CD4-positive, alpha-beta memory T cell (primary cell): ENCODE data around the gene GNAL. TPM values are rescaled to one million over a fixed set of nuclear protein-coding genes. Genes with fewer than 3 reads are reported as not detected.
"Not testable (repeated sequence)": the region's sequence is repeated elsewhere in the genome, so short reads cannot be mapped to it uniquely, and the experiment has no call there.

Source experiments
- CTCF ChIA-PET: fragments of 350-600 bp; sonication (Branson Sonifier 250); formaldehyde crosslinking; loops from one replicate; lab custom pipeline; 2021; ENCODE audit warnings: inconsistent platforms; ENCODE audit not compliant: partially characterized antibody; lab: Charles Lee
- POLR2A ChIA-PET: fragments of 350-600 bp; sonication (Branson Sonifier 250); formaldehyde crosslinking; loops from one replicate; lab custom pipeline; 2021; ENCODE audit not compliant: partially characterized antibody; lab: Charles Lee
- DNase-seq, 5 donors: peaks; one replicate each; pipeline versions ENCODE4 v3.0.0 to v3.0.0-alpha.2; 2020 to 2022; ENCODE audit warnings: mixed read lengths in 1 of 5
- H3K27ac ChIP-seq: one replicate; pipeline ENCODE4 v1.7.0; 2013; ENCODE audit warnings: low read depth, low read length
- H3K27me3 ChIP-seq: 2 replicates; pipeline ENCODE4 v1.7.0; 2013; ENCODE audit warnings: mild to moderate bottlenecking, low read length, moderate library complexity; ENCODE audit not compliant: insufficient read depth
- H3K36me3 ChIP-seq: 2 replicates; pipeline ENCODE4 v1.7.0; 2013; ENCODE audit warnings: mild to moderate bottlenecking, low read length, moderate library complexity; ENCODE audit not compliant: insufficient read depth
- H3K4me1 ChIP-seq: 2 replicates; pipeline ENCODE4 v1.7.0; 2013; ENCODE audit warnings: mild to moderate bottlenecking, low read length, moderate library complexity; ENCODE audit not compliant: insufficient read depth
- H3K4me3 ChIP-seq, 2 donors: one replicate each; pipeline ENCODE4 v1.7.0; 2013; ENCODE audit warnings: low read length in 2 of 2, mild to moderate bottlenecking in 1 of 2
- H3K9me3 ChIP-seq, 2 donors: one replicate each; pipeline ENCODE4 v1.7.0; 2013; ENCODE audit warnings: low read length in 2 of 2, control low read depth in 1 of 2; ENCODE audit not compliant: control insufficient read depth in 1 of 2
- H3K27ac Mint-ChIP-seq, 7 donors: one replicate each; pipeline ENCODE4 v1.8.0; 2020 to 2021; ENCODE audit warnings: mixed read lengths in 7 of 7, mild to moderate bottlenecking in 6 of 7, inconsistent platforms in 3 of 7, moderate library complexity in 3 of 7
- H3K27me3 Mint-ChIP-seq, 2 donors: one replicate each; pipeline ENCODE4 v1.8.0; 2020 to 2021; ENCODE audit warnings: mixed read lengths in 2 of 2
- H3K36me3 Mint-ChIP-seq, 2 donors: one replicate each; pipeline ENCODE4 v1.8.0; 2020 to 2021; ENCODE audit warnings: mixed read lengths in 2 of 2, inconsistent platforms in 1 of 2, mild to moderate bottlenecking in 1 of 2
- H3K4me1 Mint-ChIP-seq, 4 donors: one replicate each; pipeline ENCODE4 v1.8.0; 2020 to 2021; ENCODE audit warnings: mixed read lengths in 4 of 4, mild to moderate bottlenecking in 1 of 4
- H3K4me3 Mint-ChIP-seq, 8 donors: one replicate each; pipeline ENCODE4 v1.8.0; 2020 to 2021; ENCODE audit warnings: mixed read lengths in 8 of 8, mild to moderate bottlenecking in 7 of 8, moderate library complexity in 6 of 8, inconsistent platforms in 3 of 8
- H3K9me3 Mint-ChIP-seq, 8 donors: one replicate each; pipeline ENCODE4 v1.8.0; 2020 to 2021; ENCODE audit warnings: mixed read lengths in 8 of 8, mild to moderate bottlenecking in 5 of 8, inconsistent platforms in 3 of 8, moderate library complexity in 1 of 8
- intact Hi-C: fragments of 100-400 bp; cut with micrococcal nuclease; formaldehyde crosslinking; loops from one replicate; pipeline ENCODE4 v1.15.1; 2023
- polyA plus RNA-seq, 2 donors: library from polyadenylated mRNA; unstranded; fragments of 300-500 nt; fragmentation: Illumina TruSeq; gene quantifications; one replicate each; pipeline ENCODE4 v1.2.3, GENCODE V29; 2021
- total RNA-seq, 2 experiments: library from RNA; stranded (reverse); gene quantifications; one replicate each; pipeline ENCODE4 v1.2.3, GENCODE V29; 2021

Gene GNAL
- total and polyA plus RNA-seq, 4 experiments from 2014 or later = 0.20 to 0.33 (median 0.26) TPM; not detected in 1

GRCh38 chr18:11696451-11696850 is 7.4 kb downstream of the GNAL start:
- no peaks in the 10 kb centered on the region for H3K36me3 Mint-ChIP-seq
- no peaks in the 10 kb centered on the region for H3K4me1 Mint-ChIP-seq
- no peak overlapping the region for H3K27ac Mint-ChIP-seq
- H3K9me3 ChIP-seq = no peaks in the 10 kb centered on the region
- no peak for DNase-seq
- POLR2A ChIA-PET = no interaction called here
- H3K27me3 Mint-ChIP-seq = peaks cover 20 to 27% of the 10 kb centered on the region in 2 donors
- no peaks in the 10 kb centered on the region for H3K4me1 ChIP-seq
- CTCF ChIA-PET = no interaction called here
- peaks cover 3% of the 10 kb centered on the region for H3K27me3 ChIP-seq
- H3K9me3 Mint-ChIP-seq = peaks cover 0 to 5% (median 0%) of the 10 kb centered on the region in 8 donors
- H3K36me3 ChIP-seq = no peaks in the 10 kb centered on the region
- no peak overlapping the region for H3K27ac ChIP-seq
- intact Hi-C loops = no loop called here
- no peak overlapping the region for H3K4me3 ChIP-seq
- no peak overlapping the region for H3K4me3 Mint-ChIP-seq

- POLR2A ChIA-PET = no interaction called here
- Mint-ChIP-seq H3K27me3 (peaks cover 9% of the 10 kb centered on the region in 2 donors), H3K9me3 (peaks cover 0 to 2% (median 0%) of the 10 kb centered on the region in 8 donors), H3K36me3 (no peaks in the 10 kb centered on the region), H3K27ac (no peak overlapping the region), H3K4me1 (no peaks in the 10 kb centered on the region), H3K4me3 (no peak overlapping the region)
- H3K27me3 ChIP-seq = no peaks in the 10 kb centered on the region
- DNase-seq = no peak
- no peaks in the 10 kb centered on the region for H3K36me3 ChIP-seq
- intact Hi-C loops = no loop called here
- no peak overlapping the region for H3K27ac ChIP-seq
- CTCF ChIA-PET = no interaction called here
- no peak overlapping the region for H3K4me3 ChIP-seq
- no peaks in the 10 kb centered on the region for H3K9me3 ChIP-seq
- H3K4me1 ChIP-seq = no peaks in the 10 kb centered on the region
Observed at GRCh38 chr18:11700876-11701275, 11.8 kb downstream of the GNAL start.

GRCh38 chr18:11710578-11710977 is 21.5 kb downstream of the GNAL start:
- H3K9me3 ChIP-seq = no peaks in the 10 kb centered on the region
- no peaks in the 10 kb centered on the region for H3K4me1 Mint-ChIP-seq
- intact Hi-C loops = no loop called here
- POLR2A ChIA-PET = no interaction called here
- H3K27me3 ChIP-seq = no peaks in the 10 kb centered on the region
- H3K27ac Mint-ChIP-seq = no peak overlapping the region
- H3K27me3 Mint-ChIP-seq = peaks cover 15 to 18% of the 10 kb centered on the region in 2 donors
- H3K4me3 Mint-ChIP-seq = no peak overlapping the region
- H3K36me3 Mint-ChIP-seq = no peaks in the 10 kb centered on the region
- H3K9me3 Mint-ChIP-seq = peaks cover 0 to 8% (median 3%) of the 10 kb centered on the region in 8 donors
- H3K27ac ChIP-seq = no peak overlapping the region
- CTCF ChIA-PET = interaction anchor here (1.1 kb wide), 1 partner anchor 10 kb away, joined by 4 read pairs; no protein-coding TSS in a partner anchor
- DNase-seq = no peak
- no peaks in the 10 kb centered on the region for H3K36me3 ChIP-seq
- H3K4me1 ChIP-seq = no peaks in the 10 kb centered on the region
- no peak overlapping the region for H3K4me3 ChIP-seq

GRCh38 chr18:11713756-11714155 is 24.7 kb downstream of the GNAL start:
- H3K27ac Mint-ChIP-seq = no peak overlapping the region

GRCh38 chr18:11714244-11714918 is 25.3 kb downstream of the GNAL start:
- Histone ChIP-seq H3K36me3 (no peaks in the 10 kb centered on the region), H3K27me3 (no peaks in the 10 kb centered on the region), H3K27ac (no peak overlapping the region), H3K9me3 (no peaks in the 10 kb centered on the region), H3K4me1 (no peaks in the 10 kb centered on the region), H3K4me3 (no peak overlapping the region)
- peaks cover 0 to 8% (median 0%) of the 10 kb centered on the region in 8 donors for H3K9me3 Mint-ChIP-seq
- ChIA-PET CTCF (no interaction called here), POLR2A (no interaction called here)
- H3K4me3 Mint-ChIP-seq = no peak overlapping the region
- DNase-seq = no peak
- no peaks in the 10 kb centered on the region for H3K36me3 Mint-ChIP-seq
- no peak overlapping the region for H3K27ac Mint-ChIP-seq
- H3K4me1 Mint-ChIP-seq = no peaks in the 10 kb centered on the region
- H3K27me3 Mint-ChIP-seq = peaks cover 16 to 18% of the 10 kb centered on the region in 2 donors
- intact Hi-C loops = no loop called here

More at GRCh38 chr18:11713756-11714155, 24.7 kb downstream of the GNAL start:
- Histone ChIP-seq H3K36me3 (no peaks in the 10 kb centered on the region), H3K4me3 (no peak overlapping the region), H3K9me3 (no peaks in the 10 kb centered on the region), H3K27me3 (no peaks in the 10 kb centered on the region), H3K27ac (no peak overlapping the region), H3K4me1 (no peaks in the 10 kb centered on the region)
- H3K4me1 Mint-ChIP-seq = no peaks in the 10 kb centered on the region
- intact Hi-C loops = no loop called here
- peaks cover 0 to 8% (median 3%) of the 10 kb centered on the region in 8 donors for H3K9me3 Mint-ChIP-seq
- CTCF ChIA-PET = no interaction called here
- H3K4me3 Mint-ChIP-seq = no peak overlapping the region
- POLR2A ChIA-PET = no interaction called here
- DNase-seq = no peak
- H3K36me3 Mint-ChIP-seq = no peaks in the 10 kb centered on the region
- H3K27me3 Mint-ChIP-seq = peaks cover 16 to 18% of the 10 kb centered on the region in 2 donors

- H3K27me3 Mint-ChIP-seq = peaks cover 11 to 16% of the 10 kb centered on the region in 2 donors
- H3K27ac Mint-ChIP-seq, H3K4me3 Mint-ChIP-seq, intact Hi-C loops, H3K27ac ChIP-seq, CTCF ChIA-PET, H3K36me3 ChIP-seq, DNase-seq, H3K9me3 Mint-ChIP-seq, H3K4me1 ChIP-seq, POLR2A ChIA-PET, H3K36me3 Mint-ChIP-seq, H3K9me3 ChIP-seq, H3K27me3 ChIP-seq, H3K4me1 Mint-ChIP-seq, H3K4me3 ChIP-seq: not testable (repeated sequence)
Observed at GRCh38 chr18:11716767-11717315, 27.8 kb downstream of the GNAL start.

- no peak for DNase-seq
- ChIA-PET POLR2A (no interaction called here), CTCF (no interaction called here)
- no peaks in the 10 kb centered on the region for H3K9me3 Mint-ChIP-seq
- no peaks in the 10 kb centered on the region for H3K27me3 ChIP-seq
- no peak overlapping the region for H3K27ac Mint-ChIP-seq
- no peaks in the 10 kb centered on the region for H3K36me3 Mint-ChIP-seq
- no peak overlapping the region for H3K4me3 Mint-ChIP-seq
- intact Hi-C loops = no loop called here
- no peaks in the 10 kb centered on the region for H3K36me3 ChIP-seq
- no peak overlapping the region for H3K4me3 ChIP-seq
- H3K9me3 ChIP-seq = no peaks in the 10 kb centered on the region
- peaks cover 5 to 11% of the 10 kb centered on the region in 2 donors for H3K27me3 Mint-ChIP-seq
- no peaks in the 10 kb centered on the region for H3K4me1 ChIP-seq
- H3K4me1 Mint-ChIP-seq = no peaks in the 10 kb centered on the region
- no peak overlapping the region for H3K27ac ChIP-seq
Observed at GRCh38 chr18:11719050-11719449, 30.0 kb downstream of the GNAL start.
